ENCODE data around the gene TMEM184A.
A peak's percentile ranks its signal among the peaks of the same experiment; 100 is the strongest.

Gene TMEM184A

GRCh38 chr7:1511444-1512422 lies 44.3 kb downstream of the TMEM184A start:
- Histone ChIP-seq H3K9me3 (ENCODE audit: low read length) (no peaks in the 10 kb centered on the region), H3K4me1 (ENCODE audit: insufficient read depth, low read length) (no peaks in the 10 kb centered on the region), H3K27ac (ENCODE audit: low read depth, low read length) (no peak overlapping the region), H3K9ac (ENCODE audit: low read length) (no peak overlapping the region), H3K27me3 (ENCODE audit: control insufficient read depth in 1 of 2, insufficient read depth in 2 of 2, low read length in 2 of 2) (peaks cover 0 to 13% of the 10 kb centered on the region in 2 donors), H3K36me3 (ENCODE audit: insufficient read depth, low read length) (no peaks in the 10 kb centered on the region), H3K4me3 (ENCODE audit: low read depth in 1 of 2, low read length in 2 of 2) (no peak overlapping the region)

DNA sequence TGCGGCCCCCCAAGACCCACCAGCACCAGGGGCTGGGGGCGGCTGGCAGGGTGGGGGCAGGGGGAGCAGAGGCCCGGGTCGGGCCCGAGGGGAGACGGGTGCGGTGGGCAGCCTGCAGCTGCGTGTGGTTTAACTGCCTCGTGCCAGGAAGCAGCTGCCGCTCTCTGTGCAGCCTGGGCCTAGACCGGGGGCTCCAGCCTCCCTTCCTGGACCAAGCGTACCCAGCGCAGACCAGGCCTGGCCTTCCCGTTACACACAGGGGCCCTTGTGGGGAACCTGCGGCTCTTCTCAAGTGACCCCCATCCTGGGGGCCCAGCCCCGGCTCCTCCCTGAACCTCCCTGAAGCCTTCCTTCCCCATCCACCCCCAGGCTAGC lies 45.2 kb downstream of the TMEM184A start:
- no peaks in the 10 kb centered on the region for H3K36me3 ChIP-seq (ENCODE audit: insufficient read depth, low read length)
- no peaks in the 10 kb centered on the region for H3K9me3 ChIP-seq (ENCODE audit: low read length)
- peaks cover 0 to 13% of the 10 kb centered on the region in 2 donors for H3K27me3 ChIP-seq (ENCODE audit: control insufficient read depth in 1 of 2, insufficient read depth in 2 of 2, low read length in 2 of 2)
- H3K9ac ChIP-seq (ENCODE audit: low read length), result no peak overlapping the region
- H3K27ac ChIP-seq (ENCODE audit: low read depth, low read length), result no peak overlapping the region
- H3K4me1 ChIP-seq (ENCODE audit: insufficient read depth, low read length), result no peaks in the 10 kb centered on the region
- no peak overlapping the region for H3K4me3 ChIP-seq (ENCODE audit: low read depth in 1 of 2, low read length in 2 of 2)

DNA sequence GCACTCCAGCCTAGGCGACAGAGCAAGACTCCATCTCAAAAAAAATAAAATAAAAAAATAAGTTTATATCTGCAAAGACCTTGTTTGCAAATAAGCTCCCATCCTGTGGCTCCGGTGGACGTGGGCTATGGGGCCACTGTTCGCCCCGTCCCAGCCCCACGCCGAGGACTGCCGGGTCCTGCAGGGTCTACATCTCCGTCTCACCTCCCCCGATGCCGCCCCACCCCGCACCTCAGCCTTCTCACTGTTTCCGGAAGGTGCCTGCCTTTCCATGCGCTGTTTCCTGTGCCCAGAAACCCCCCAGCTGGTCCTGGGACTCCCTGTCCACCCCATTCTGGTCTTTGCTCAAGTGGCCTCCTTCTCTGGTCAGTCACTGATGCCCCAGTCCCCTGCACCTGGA lies 46.8 kb downstream of the TMEM184A start:
- no peak overlapping the region for H3K9ac ChIP-seq (ENCODE audit: low read length)
- H3K27me3 ChIP-seq (ENCODE audit: control insufficient read depth in 1 of 2, insufficient read depth in 2 of 2, low read length in 2 of 2), result peaks cover 0 to 13% of the 10 kb centered on the region in 2 donors
- no peak overlapping the region for H3K27ac ChIP-seq (ENCODE audit: low read depth, low read length)
- no peaks in the 10 kb centered on the region for H3K4me1 ChIP-seq (ENCODE audit: insufficient read depth, low read length)
- H3K9me3 ChIP-seq (ENCODE audit: low read length), result no peaks in the 10 kb centered on the region
- H3K4me3 ChIP-seq (ENCODE audit: low read depth in 1 of 2, low read length in 2 of 2), result no peak overlapping the region
- H3K36me3 ChIP-seq (ENCODE audit: insufficient read depth, low read length), result no peaks in the 10 kb centered on the region

DNA sequence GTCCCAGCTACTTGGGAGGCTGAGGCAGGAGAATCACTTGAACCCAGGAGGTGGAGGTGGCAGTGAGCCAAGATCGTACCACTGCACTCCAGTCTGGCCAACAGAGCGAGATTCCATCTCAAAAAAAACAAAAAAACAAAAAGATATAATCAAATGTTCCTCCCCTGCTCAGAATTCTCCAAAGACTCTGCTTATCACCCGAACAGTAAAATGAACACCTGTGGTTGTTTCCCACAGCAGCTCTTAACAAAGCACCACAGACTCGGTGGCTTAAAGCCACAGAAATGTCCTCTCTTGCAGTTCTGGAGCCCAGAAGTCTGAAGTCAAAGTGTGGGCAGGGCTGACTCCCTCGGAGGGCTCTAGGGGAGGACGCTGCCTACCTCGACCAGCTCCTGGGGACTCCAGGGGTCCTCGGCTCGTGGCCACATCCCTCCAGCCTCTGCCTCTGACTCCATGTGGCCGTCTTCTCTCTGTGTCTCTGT lies 47.7 kb downstream of the TMEM184A start:
- Histone ChIP-seq H3K36me3 (ENCODE audit: insufficient read depth, low read length) (no peaks in the 10 kb centered on the region), H3K27me3 (ENCODE audit: control insufficient read depth in 1 of 2, insufficient read depth in 2 of 2, low read length in 2 of 2) (peaks cover 0 to 8% of the 10 kb centered on the region in 2 donors), H3K9ac (ENCODE audit: low read length) (no peak overlapping the region), H3K4me3 (ENCODE audit: low read depth in 1 of 2, low read length in 2 of 2) (no peak overlapping the region), H3K9me3 (ENCODE audit: low read length) (no peaks in the 10 kb centered on the region), H3K27ac (ENCODE audit: low read depth, low read length) (no peak overlapping the region), H3K4me1 (ENCODE audit: insufficient read depth, low read length) (peaks cover 2% of the 10 kb centered on the region)

- H3K27ac ChIP-seq (ENCODE audit: low read depth, low read length), result no peak overlapping the region
- H3K9me3 ChIP-seq (ENCODE audit: low read length), result no peaks in the 10 kb centered on the region
- peaks cover 20% of the 10 kb centered on the region for H3K4me1 ChIP-seq (ENCODE audit: insufficient read depth, low read length)
- H3K9ac ChIP-seq (ENCODE audit: low read length), result no peak overlapping the region
- H3K27me3 ChIP-seq (ENCODE audit: control insufficient read depth in 1 of 2, insufficient read depth in 2 of 2, low read length in 2 of 2), result no peaks in the 10 kb centered on the region
- H3K4me3 ChIP-seq (ENCODE audit: low read depth in 1 of 2, low read length in 2 of 2), result no peak overlapping the region
- peaks cover 16% of the 10 kb centered on the region for H3K36me3 ChIP-seq (ENCODE audit: insufficient read depth, low read length)
Measured at GRCh38 chr7:1505731-1506550, 50.1 kb downstream of the TMEM184A start.

DNA sequence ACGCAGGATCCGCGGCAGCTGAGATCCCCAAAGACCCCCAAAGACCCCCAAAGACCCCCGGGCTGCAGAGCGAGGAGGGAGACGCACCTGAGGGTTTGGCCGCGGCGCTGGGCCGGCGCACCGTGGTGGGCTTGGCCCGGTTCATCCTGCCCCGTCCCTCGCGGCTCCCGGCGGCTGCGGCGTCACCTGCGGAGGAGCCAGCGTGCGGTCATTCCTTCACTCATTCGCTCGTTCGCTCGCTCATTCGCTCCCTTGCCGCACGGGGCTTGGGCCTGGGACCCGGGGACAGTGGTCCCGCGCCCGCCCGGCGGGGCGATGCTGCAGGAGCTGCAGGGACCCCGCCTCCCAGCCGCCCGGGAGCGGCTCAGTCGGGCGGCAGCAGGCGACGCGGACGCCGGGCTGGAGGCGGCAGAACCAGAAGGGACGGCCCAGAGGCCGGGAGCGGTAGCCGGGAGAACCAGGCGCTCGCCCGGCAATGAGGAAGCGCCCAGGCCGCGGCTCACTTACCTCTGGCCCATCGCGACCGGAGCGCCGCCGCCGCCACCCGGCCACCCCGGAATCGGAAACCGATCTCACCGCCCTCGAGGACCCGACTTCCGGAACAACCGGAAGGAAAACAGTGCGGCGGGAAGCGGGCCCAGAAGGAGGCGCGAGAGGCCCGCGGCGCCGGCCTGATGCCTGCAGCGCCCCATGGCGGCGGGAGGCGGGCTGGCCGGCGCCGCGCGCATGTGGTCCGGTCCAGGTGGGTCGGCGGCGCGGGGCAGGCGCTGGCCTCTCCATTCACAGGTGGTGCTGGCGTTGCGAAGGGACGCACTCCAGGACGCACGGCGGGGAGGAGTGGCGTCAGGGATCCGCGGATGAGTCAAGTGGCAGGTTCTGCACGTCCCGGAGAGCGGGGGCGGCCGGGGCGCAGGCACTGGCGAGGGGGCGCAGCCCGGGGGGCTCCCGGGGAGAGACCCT lies 51.9 kb downstream of the TMEM184A start, which contains the start of gene INTS1:
INTS1 (minus strand) TSS at position 574 of the 960 bp plus-strand sequence; CDS start at position 145, 429 bp downstream.
- H3K27ac ChIP-seq (ENCODE audit: low read depth, low read length), result peak within 1 kb of the TSS; percentile 63
- no peaks in the 10 kb centered on the region for H3K27me3 ChIP-seq (ENCODE audit: control insufficient read depth in 1 of 2, insufficient read depth in 2 of 2, low read length in 2 of 2)
- no peaks in the 10 kb centered on the region for H3K9me3 ChIP-seq (ENCODE audit: low read length)
- H3K4me3 ChIP-seq (ENCODE audit: low read depth in 1 of 2, low read length in 2 of 2), result peak within 1 kb of the TSS; percentile 73 to 90
- peak within 1 kb of the TSS; percentile 27 for H3K9ac ChIP-seq (ENCODE audit: low read length)
- H3K4me1 ChIP-seq (ENCODE audit: insufficient read depth, low read length), result peaks cover 20% of the 10 kb centered on the region
- H3K36me3 ChIP-seq (ENCODE audit: insufficient read depth, low read length), result peaks cover 30% of the 10 kb centered on the region

DNA sequence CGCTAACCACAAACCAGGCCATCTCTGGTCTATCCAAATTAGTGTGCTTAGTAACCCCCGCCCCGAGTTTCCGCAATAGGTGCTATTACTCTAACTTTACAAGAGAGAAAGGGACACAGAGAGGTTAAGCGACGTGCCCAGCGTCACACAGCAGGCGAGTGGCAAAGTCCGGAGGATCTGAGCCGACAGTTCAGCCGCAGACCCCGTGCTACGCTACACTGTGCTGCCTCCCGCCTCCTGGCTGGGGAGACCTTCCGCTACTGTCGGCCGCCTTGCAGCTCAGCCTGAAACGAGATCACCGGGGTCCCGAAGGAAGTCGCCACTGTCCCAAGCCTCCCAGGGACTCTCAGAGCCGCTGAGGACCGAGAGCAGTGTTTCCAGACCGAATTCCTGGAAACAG lies 52.6 kb downstream of the TMEM184A start:
- no peaks in the 10 kb centered on the region for H3K27me3 ChIP-seq (ENCODE audit: control insufficient read depth in 1 of 2, insufficient read depth in 2 of 2, low read length in 2 of 2)
- peak overlapping the region; percentile 27 for H3K9ac ChIP-seq (ENCODE audit: low read length)
- no peak overlapping the region for H3K27ac ChIP-seq (ENCODE audit: low read depth, low read length)

DNA sequence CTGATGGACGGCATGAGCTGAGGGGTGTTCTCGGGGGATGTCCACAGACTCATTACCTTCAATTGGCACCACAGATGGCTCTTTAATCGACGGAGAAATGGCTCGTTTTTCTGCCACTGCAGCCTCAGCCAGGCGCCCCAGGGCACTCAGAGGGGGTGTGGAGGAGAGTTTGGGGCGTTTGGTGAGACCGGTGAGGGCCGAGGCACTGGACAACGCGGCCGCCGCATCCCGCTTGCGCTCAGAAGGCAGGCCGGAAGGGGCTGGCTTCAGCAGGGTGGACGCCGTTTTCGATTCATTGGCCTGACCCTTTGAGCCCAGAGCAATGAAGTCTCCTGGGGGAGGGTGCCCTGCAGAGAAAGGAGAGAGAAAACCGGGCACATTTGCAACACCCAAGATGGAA lies 53.2 kb downstream of the TMEM184A start:
- H3K36me3 ChIP-seq (ENCODE audit: insufficient read depth, low read length), result peaks cover 34% of the 10 kb centered on the region
- peaks cover 20% of the 10 kb centered on the region for H3K4me1 ChIP-seq (ENCODE audit: insufficient read depth, low read length)
- no peak overlapping the region for H3K27ac ChIP-seq (ENCODE audit: low read depth, low read length)
- no peaks in the 10 kb centered on the region for H3K27me3 ChIP-seq (ENCODE audit: control insufficient read depth in 1 of 2, insufficient read depth in 2 of 2, low read length in 2 of 2)
- no peaks in the 10 kb centered on the region for H3K9me3 ChIP-seq (ENCODE audit: low read length)
- peak overlapping the region; percentile 27 for H3K9ac ChIP-seq (ENCODE audit: low read length)
- peak overlapping the region in 1 of 2 donors; percentile 90 for H3K4me3 ChIP-seq (ENCODE audit: low read depth in 1 of 2, low read length in 2 of 2)

More for the DNA sequence above, 52.6 kb downstream of the TMEM184A start:
- Histone ChIP-seq H3K36me3 (ENCODE audit: insufficient read depth, low read length) (peaks cover 30% of the 10 kb centered on the region), H3K9me3 (ENCODE audit: low read length) (no peaks in the 10 kb centered on the region), H3K4me3 (ENCODE audit: low read depth in 1 of 2, low read length in 2 of 2) (peak overlapping the region; percentile 73 to 90), H3K4me1 (ENCODE audit: insufficient read depth, low read length) (peaks cover 20% of the 10 kb centered on the region)

- H3K9ac ChIP-seq (ENCODE audit: low read length), result no peak overlapping the region
- H3K4me1 ChIP-seq (ENCODE audit: insufficient read depth, low read length), result peaks cover 20% of the 10 kb centered on the region
- no peak overlapping the region for H3K27ac ChIP-seq (ENCODE audit: low read depth, low read length)
- H3K9me3 ChIP-seq (ENCODE audit: low read length), result no peaks in the 10 kb centered on the region
- H3K4me3 ChIP-seq (ENCODE audit: low read depth in 1 of 2, low read length in 2 of 2), result no peak overlapping the region
- H3K36me3 ChIP-seq (ENCODE audit: insufficient read depth, low read length), result peaks cover 38% of the 10 kb centered on the region
- no peaks in the 10 kb centered on the region for H3K27me3 ChIP-seq (ENCODE audit: control insufficient read depth in 1 of 2, insufficient read depth in 2 of 2, low read length in 2 of 2)
Measured at GRCh38 chr7:1501487-1502270, 54.3 kb downstream of the TMEM184A start.
